ENCODE results near the gene LUZP1.

DNA sequence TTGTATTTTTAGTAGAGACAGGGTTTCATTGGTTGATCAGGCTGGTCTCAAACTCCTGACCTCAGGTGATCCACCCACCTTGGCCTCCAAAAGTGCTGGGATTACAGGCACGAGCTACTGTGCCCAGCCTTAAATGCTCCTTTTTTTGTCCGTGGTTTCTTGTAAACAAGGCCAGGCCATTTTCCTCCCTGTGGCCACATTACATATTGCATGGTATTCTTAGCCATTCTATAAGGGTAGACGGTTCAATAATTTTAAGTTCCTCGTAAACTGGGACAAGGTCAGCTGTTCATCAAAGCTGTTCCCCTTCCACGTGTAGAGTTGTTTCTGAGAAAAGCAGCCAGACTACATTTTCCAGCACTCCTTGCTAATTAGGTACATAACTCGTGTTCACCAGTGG is 10.3 kb upstream of the LUZP1 start:
- TF ChIP-seq POLR2A (IDR thresholded peaks at IDR 0.05) (no peak), EP300 (IDR thresholded peaks at IDR 0.05) (no peak)
- TF ChIP-seq, protein P1, sequence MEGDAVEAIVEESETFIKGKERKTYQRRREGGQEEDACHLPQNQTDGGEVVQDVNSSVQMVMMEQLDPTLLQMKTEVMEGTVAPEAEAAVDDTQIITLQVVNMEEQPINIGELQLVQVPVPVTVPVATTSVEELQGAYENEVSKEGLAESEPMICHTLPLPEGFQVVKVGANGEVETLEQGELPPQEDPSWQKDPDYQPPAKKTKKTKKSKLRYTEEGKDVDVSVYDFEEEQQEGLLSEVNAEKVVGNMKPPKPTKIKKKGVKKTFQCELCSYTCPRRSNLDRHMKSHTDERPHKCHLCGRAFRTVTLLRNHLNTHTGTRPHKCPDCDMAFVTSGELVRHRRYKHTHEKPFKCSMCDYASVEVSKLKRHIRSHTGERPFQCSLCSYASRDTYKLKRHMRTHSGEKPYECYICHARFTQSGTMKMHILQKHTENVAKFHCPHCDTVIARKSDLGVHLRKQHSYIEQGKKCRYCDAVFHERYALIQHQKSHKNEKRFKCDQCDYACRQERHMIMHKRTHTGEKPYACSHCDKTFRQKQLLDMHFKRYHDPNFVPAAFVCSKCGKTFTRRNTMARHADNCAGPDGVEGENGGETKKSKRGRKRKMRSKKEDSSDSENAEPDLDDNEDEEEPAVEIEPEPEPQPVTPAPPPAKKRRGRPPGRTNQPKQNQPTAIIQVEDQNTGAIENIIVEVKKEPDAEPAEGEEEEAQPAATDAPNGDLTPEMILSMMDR (IDR thresholded peaks at IDR 0.05): no peak

All from ovary (tissue), 3 donors.